A549 (cell line): ENCODE measurements around the gene ANLN. TPM values are rescaled to one million over a fixed set of nuclear protein-coding genes. Genes with fewer than 3 reads are reported as not detected.

Experiments
- ATAC-seq, 2 experiments: fragments of 200-7000 bp in 1 of 2; fragments of >200 bp in 1 of 2; cut with Nextera tagmentation in 1 of 2; cut with Tn5 transposase in 1 of 2; 3 replicates each; pipeline versions ENCODE4 v1.8.0 to v1.9.1; 2018 to 2020; ENCODE audit warnings: mild to moderate bottlenecking in 1 of 2, moderate library complexity in 1 of 2
- CTCF ChIA-PET: fragments of 300-600 bp; sonication (Branson Sonifier 250); formaldehyde crosslinking; extraction: SDS; loops from one replicate; lab custom pipeline; 2021; ENCODE audit warnings: antibody characterized with exemption, inconsistent platforms; lab: Yijun Ruan, JAX
- POLR2A ChIA-PET: fragments of 350-600 bp; formaldehyde crosslinking; extraction: SDS; loops from one replicate; lab custom pipeline; 2021; ENCODE audit warnings: antibody characterized with exemption, inconsistent platforms; lab: Yijun Ruan, JAX
- DNase-seq, 2 experiments: peaks; one replicate each; pipeline versions ENCODE4 v3.0.0 to v3.0.0-alpha.2; 2011 to 2016; ENCODE audit warnings: low read depth in 1 of 2, low spot score in 1 of 2
- FAIRE-seq: peaks from 2 replicates; lab custom pipeline; 2011; peaks lifted over from hg19 to GRCh38; lab: Jason Lieb, UNC
- H3K27ac ChIP-seq, 2 experiments: fragments of >200 bp; sonication (Bioruptor Twin); formaldehyde crosslinking; 3 replicates each; pipeline ENCODE4 v1.5.1; 2016 to 2017
- H3K4me1 ChIP-seq: fragments of >200 bp; sonication (Bioruptor Twin); formaldehyde crosslinking; 3 replicates; pipeline ENCODE4 v1.6.1; 2016
- H3K4me2 ChIP-seq: fragments of >200 bp; sonication (Bioruptor Twin); formaldehyde crosslinking; 3 replicates; pipeline ENCODE4 v1.6.1; 2016
- H3K4me3 ChIP-seq: fragments of >200 bp; sonication (Bioruptor Twin); formaldehyde crosslinking; 3 replicates; pipeline ENCODE4 v1.5.1; 2016
- H3K9me3 ChIP-seq: fragments of >200 bp; sonication (Bioruptor Twin); formaldehyde crosslinking; 3 replicates; pipeline ENCODE4 v1.6.1; 2016
- BHLHE40 ChIP-seq: IDR thresholded peaks from 2 replicates; pipeline ENCODE4 v1.6.1; 2012; ENCODE audit warnings: low read depth, low read length, inconsistent platforms
- CBX2 ChIP-seq: fragments of 200-600 bp; sonication (generic); IDR thresholded peaks from 2 replicates; pipeline ENCODE4 v1.6.1; 2016; ENCODE audit warnings: low read depth, mild to moderate bottlenecking, borderline replicate concordance
- E2F6 ChIP-seq: IDR thresholded peaks from 2 replicates; pipeline ENCODE4 v1.6.1; 2012; ENCODE audit warnings: low read depth, borderline replicate concordance
- EHF ChIP-seq: fragments of 250-450 bp; sonication (Bioruptor Pico); IDR thresholded peaks from 2 replicates; pipeline ENCODE4 v1.5.0; 2020; ENCODE audit warnings: mild to moderate bottlenecking
- EP300 ChIP-seq, 2 experiments: fragments of >200 bp; sonication (Bioruptor Twin); formaldehyde crosslinking; IDR thresholded peaks; 2 replicates in 1 of 2; 3 replicates in 1 of 2; pipeline ENCODE4 v1.6.1; 2016 to 2017
- FOXS1 ChIP-seq: fragments of 250-450 bp; sonication (Bioruptor Pico); IDR thresholded peaks from 2 replicates; pipeline ENCODE4 v1.5.0; 2020; ENCODE audit warnings: mild to moderate bottlenecking, moderate library complexity
- GATA3 ChIP-seq: IDR thresholded peaks from 2 replicates; pipeline ENCODE4 v1.6.1; 2012; ENCODE audit warnings: borderline replicate concordance
- HES2 ChIP-seq: fragments of >200 bp; sonication (Bioruptor Twin); formaldehyde crosslinking; IDR thresholded peaks from 2 replicates; pipeline ENCODE4 v1.6.1; 2016
- HEYL ChIP-seq: fragments of 250-450 bp; sonication (Bioruptor Pico); IDR thresholded peaks from 2 replicates; pipeline ENCODE4 v1.8.0; 2021; ENCODE audit warnings: mild to moderate bottlenecking, moderate library complexity
- HOXB5 ChIP-seq: fragments of 250-450 bp; sonication (Bioruptor Pico); IDR thresholded peaks from 2 replicates; pipeline ENCODE4 v1.5.0; 2020; ENCODE audit warnings: mild to moderate bottlenecking, moderate library complexity
- JUN ChIP-seq, 2 experiments: fragments of >200 bp; sonication (Bioruptor Twin); formaldehyde crosslinking; IDR thresholded peaks; 2 replicates in 1 of 2; 3 replicates in 1 of 2; pipeline ENCODE4 v1.6.1; 2016 to 2017
- MAFK ChIP-seq: fragments of 450-650 bp; IDR thresholded peaks from 2 replicates; pipeline ENCODE4 v1.6.1; 2014; ENCODE audit not compliant: partially characterized antibody
- MAX ChIP-seq: IDR thresholded peaks from 2 replicates; pipeline ENCODE4 v1.6.1; 2012
- POLR2A ChIP-seq: IDR thresholded peaks from 2 replicates; pipeline ENCODE4 v1.6.1; 2012; ENCODE audit warnings: mild to moderate bottlenecking, low read length
- RAD21 ChIP-seq, 2 experiments: fragments of >200 bp in 1 of 2; sonication (Bioruptor Twin) in 1 of 2; formaldehyde crosslinking in 1 of 2; IDR thresholded peaks in 1 of 2; conservative IDR thresholded peaks in 1 of 2; 2 replicates in 1 of 2; 3 replicates in 1 of 2; pipeline ENCODE4 v1.6.1; 2012 to 2018; ENCODE audit warnings: inconsistent platforms in 1 of 2
- RCOR1 ChIP-seq: fragments of 150-350 bp; IDR thresholded peaks from 2 replicates; pipeline ENCODE4 v1.6.1; 2014; ENCODE audit warnings: antibody characterized with exemption, low read length, low read depth
- REST ChIP-seq: fragments of 200-600 bp; sonication (generic); IDR thresholded peaks from 2 replicates; pipeline ENCODE4 v1.6.1; 2016; ENCODE audit warnings: antibody characterized with exemption, mild to moderate bottlenecking, moderate library complexity
- RFX5 ChIP-seq: fragments of 450-650 bp; IDR thresholded peaks from 2 replicates; pipeline ENCODE4 v1.7.1; 2014; ENCODE audit warnings: antibody characterized with exemption, mild to moderate bottlenecking, moderate library complexity
- SMC3 ChIP-seq: fragments of >200 bp; sonication (Bioruptor Twin); formaldehyde crosslinking; IDR thresholded peaks from 3 replicates; pipeline ENCODE4 v1.6.1; 2018; ENCODE audit warnings: inconsistent platforms
- SREBF2 ChIP-seq: fragments of 450-650 bp; IDR thresholded peaks from 2 replicates; pipeline ENCODE4 v1.6.1; 2014; ENCODE audit warnings: mild to moderate bottlenecking, moderate library complexity
- TFCP2L1 ChIP-seq: fragments of 250-450 bp; sonication (Bioruptor Pico); IDR thresholded peaks from 2 replicates; pipeline ENCODE4 v1.5.0; 2021; ENCODE audit warnings: mild to moderate bottlenecking
- TP53 ChIP-seq: fragments of 250-450 bp; sonication (Bioruptor Pico); IDR thresholded peaks from 2 replicates; pipeline ENCODE4 v1.5.0; 2021; ENCODE audit warnings: mild to moderate bottlenecking, moderate library complexity
- ZC3H11A ChIP-seq: fragments of 450-650 bp; IDR thresholded peaks from 2 replicates; pipeline ENCODE4 v1.6.1; 2014; ENCODE audit warnings: antibody characterized with exemption, mild to moderate bottlenecking
- ZFP36 ChIP-seq: fragments of 450-650 bp; IDR thresholded peaks from 2 replicates; pipeline ENCODE4 v1.6.1; 2014; ENCODE audit warnings: borderline replicate concordance; ENCODE audit not compliant: partially characterized antibody
- ZSCAN20 ChIP-seq: fragments of 250-450 bp; sonication (Bioruptor Pico); IDR thresholded peaks from 2 replicates; pipeline ENCODE4 v1.8.0; 2022; ENCODE audit warnings: mild to moderate bottlenecking, moderate library complexity
- WGBS: methylation state at CpG from one replicate; pipeline ENCODE4 v1.1.6; 2017; ENCODE audit errors: missing lambda C conversion rate; 5-methylcytosine and 5-hydroxymethylcytosine counted together
- polyA plus RNA-seq, 4 experiments: library from polyadenylated mRNA; depleted of rRNA in 3 of 4; stranded (reverse); fragments of >200 nt; fragmentation: RNase III in 1 of 4; extraction: RNeasy Plus Mini Kit Qiagen cat#74134 plus additional on column Dnase treatment in 1 of 4; gene quantifications; 2 replicates in 3 of 4; 3 replicates in 1 of 4; pipeline ENCODE4 v1.2.3, GENCODE V29; 2011 to 2017

The ANLN gene
- polyA plus RNA-seq, 2 of the 4 experiments (the other 2 are of a cell fraction): 52.4 to 72.9 TPM

- Histone ChIP-seq H3K9me3 (peaks cover 10% of the 10 kb centered on the region; the same call in 2 of the 3 replicates), H3K4me2 (no peak overlapping the region), H3K4me3 (no peak overlapping the region), H3K4me1 (peaks cover 27% of the 10 kb centered on the region), H3K27ac (no peak overlapping the region)
- TF ChIP-seq MAX (no peak), HEYL (CRISPR knock-in tag) (no peak), CBX2 (no peak), SMC3 (no peak), ZC3H11A (no peak), POLR2A (no peak), ZSCAN20 (CRISPR knock-in tag) (no peak), RCOR1 (no peak), FOXS1 (CRISPR knock-in tag) (no peak), RAD21 (conservative IDR thresholded peaks at IDR 0.05 in 1 of 2, IDR thresholded peaks at IDR 0.05 in 1 of 2) (no peak), E2F6 (no peak), RFX5 (no peak), GATA3 (no peak), TP53 (CRISPR knock-in tag) (no peak), EP300 (IDR thresholded peaks at IDR 0.05) (no peak), MAFK (no peak), TFCP2L1 (CRISPR knock-in tag) (no peak), HOXB5 (CRISPR knock-in tag) (no peak), HES2 (no peak)
- ATAC-seq (no peak), DNase-seq (no peak), FAIRE-seq (no peak)
- 89% methylated on average over 1 of the region's 1 CpG for WGBS
- ChIA-PET POLR2A (no interaction called here), CTCF (no interaction called here)
These were observed 5.7 kb downstream of the ANLN start for GRCh38 chr7:36395171-36395894.

- 94% methylated on average over 4 of the region's 4 CpGs for WGBS
- no peak overlapping the region for H3K27ac ChIP-seq
- ATAC-seq: no peak
- TF ChIP-seq HES2 (no peak), EHF (CRISPR knock-in tag) (no peak), BHLHE40 (no peak), JUN (IDR thresholded peaks at IDR 0.05) (no peak), ZFP36 (no peak), REST (no peak), EP300 (IDR thresholded peaks at IDR 0.05) (no peak), SREBF2 (no peak), ZC3H11A (no peak)
- ChIA-PET CTCF (no interaction called here), POLR2A (no interaction called here)
- peaks cover 10% of the 10 kb centered on the region; the same call in 2 of the 3 replicates for H3K9me3 ChIP-seq
- no peak overlapping the region for H3K4me2 ChIP-seq
- FAIRE-seq: no peak
- peaks cover 27% of the 10 kb centered on the region for H3K4me1 ChIP-seq
- no peak for DNase-seq
- no peak overlapping the region for H3K4me3 ChIP-seq
These were observed 6.5 kb downstream of the ANLN start for GRCh38 chr7:36396150-36396549.
